Liver (tissue), 3 donors: Measurements from ENCODE around the gene SECTM1.

Source experiments
- ATF3 ChIP-seq: IDR thresholded peaks from 2 replicates; pipeline ENCODE4 v1.6.1; 2016; ENCODE audit warnings: antibody characterized with exemption
- CTCF ChIP-seq: fragments of 150-350 bp; IDR thresholded peaks from 2 replicates; pipeline ENCODE4 v1.5.1; 2017; ENCODE audit warnings: improper control_type of control experiment, low read depth, low read length; ENCODE audit not compliant: missing input control
- FOXA1 ChIP-seq: IDR thresholded peaks from 2 replicates; pipeline ENCODE4 v1.6.1; 2016; ENCODE audit warnings: antibody characterized with exemption
- TAF1 ChIP-seq: conservative IDR thresholded peaks from 2 replicates; pipeline ENCODE4 v1.6.1; 2016; ENCODE audit warnings: antibody characterized with exemption, mild to moderate bottlenecking
- donor health status: healthy.
- donor health status: healthy.

GRCh38 chr17:82316651-82317393 lies 16.7 kb downstream of the SECTM1 start:
- no peak for TF ChIP-seq ATF3
- TF ChIP-seq CTCF: no peak
- TF ChIP-seq TAF1: no peak
- no peak for TF ChIP-seq FOXA1
